Measurements from ENCODE around the gene MAD2L1BP.

MAD2L1BP gene

GRCh38 chr6:43683708-43684455 lies 48.2 kb downstream of the MAD2L1BP start:
- DNase-seq: no peak

DNA sequence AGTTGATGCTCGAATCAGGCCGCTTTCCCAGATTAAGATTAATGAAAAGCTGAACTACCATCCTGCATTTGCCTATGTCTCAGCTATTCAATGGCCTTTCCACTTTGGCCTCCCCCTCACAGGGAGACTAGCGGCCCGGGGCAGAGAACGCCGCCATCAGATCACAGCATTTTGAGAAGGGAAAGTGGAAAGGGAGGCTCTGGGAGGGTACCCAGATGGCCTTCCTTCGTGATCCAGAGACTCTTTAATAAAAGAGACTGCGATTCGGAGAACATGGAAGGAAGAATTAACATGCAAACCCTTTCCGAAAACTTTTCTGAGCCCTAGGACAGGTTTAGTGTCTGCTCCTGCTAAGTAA lies 51.4 kb downstream of the MAD2L1BP start:
- no peak for DNase-seq

GRCh38 chr6:43687437-43688347 lies 52.1 kb downstream of the MAD2L1BP start, which contains the start of gene MRPS18A:
MRPS18A (minus strand) TSS chr6:43687791; CDS start chr6:43687779, 12 bp downstream.
- DNase-seq: no peak

- DNase-seq: no peak
Measured at GRCh38 chr6:43689421-43689820, 53.8 kb downstream of the MAD2L1BP start.

Measured in NCI-H1417 treated with DMSO at 0.1 percent for 48 hours (cell line).